K562 (cell line): ENCODE data around the gene ECSIT. TPM values are rescaled to one million over a fixed set of nuclear protein-coding genes. Genes with fewer than 3 reads are reported as not detected.

ENCODE experiments used
- ATAC-seq: fragments of 200-7000 bp; cut with Tn5 transposase; 3 replicates; pipeline ENCODE4 v1.9.1; 2020; ENCODE audit warnings: moderate library complexity
- BruUV-seq: library from RNA; stranded (reverse); fragments of 400-500 nt; replicated peaks from 2 replicates; lab custom pipeline; 2021; lab: Mats Ljungman, UMichigan
- CTCF ChIA-PET: fragments of 300-600 bp; formaldehyde crosslinking; extraction: SDS; loops from one replicate; lab custom pipeline; 2021; ENCODE audit warnings: low intra/inter-chr PET ratio; lab: Yijun Ruan, JAX
- POLR2A ChIA-PET: fragments of 300-600, 350-650 bp; sonication (Branson Sonifier 250); formaldehyde crosslinking; extraction: SDS; loops from one replicate; lab custom pipeline; 2021; ENCODE audit warnings: antibody characterized with exemption, inconsistent platforms; lab: Yijun Ruan, JAX
- DNase-seq, 4 experiments: peaks; one replicate each; pipeline versions ENCODE4 v3.0.0 to v3.0.0-alpha.2; 2011 to 2018; ENCODE audit warnings: low spot score in 3 of 4, mixed read lengths in 3 of 4; ENCODE audit errors: extremely low read depth in 1 of 4
- FAIRE-seq: peaks from 2 replicates; lab custom pipeline; 2011; peaks lifted over from hg19 to GRCh38; lab: Jason Lieb, UNC
- H2AFZ ChIP-seq: 2 replicates; pipeline ENCODE4 v1.6.0; 2011; ENCODE audit warnings: low read depth, low read length, control low read depth, inconsistent platforms
- H3K27ac ChIP-seq: fragments of 200-600 bp; 3 replicates; pipeline ENCODE4 v1.8.0; 2011; ENCODE audit warnings: low read depth, mild to moderate bottlenecking, control low read depth, inconsistent platforms, low read length, moderate library complexity, mixed read lengths; ENCODE audit errors: extremely low read depth
- H3K27me3 ChIP-seq, 2 experiments: fragments of 300-600 bp in 1 of 2; 2 replicates in 1 of 2; 3 replicates in 1 of 2; pipeline versions ENCODE4 v1.6.0 to v1.8.0; 2011; ENCODE audit warnings: inconsistent platforms in 2 of 2, low read length in 2 of 2, mild to moderate bottlenecking in 1 of 2, mixed read lengths in 1 of 2, moderate library complexity in 1 of 2; ENCODE audit not compliant: control insufficient read depth in 2 of 2, insufficient read depth in 2 of 2
- H3K36me3 ChIP-seq: fragments of 300-600 bp; 3 replicates; pipeline ENCODE4 v1.8.0; 2011; ENCODE audit warnings: mild to moderate bottlenecking, low read length, inconsistent platforms; ENCODE audit not compliant: control insufficient read depth, insufficient read depth
- H3K4me1 ChIP-seq, 2 experiments: fragments of 200-600 bp in 1 of 2; replicated peaks in 1 of 2; 2 replicates in 1 of 2; 3 replicates in 1 of 2; pipeline versions ENCODE4 v1.5.1 to v1.8.0; 2011; ENCODE audit warnings: inconsistent platforms in 2 of 2, low read length in 2 of 2, mild to moderate bottlenecking in 1 of 2, mixed read lengths in 1 of 2, moderate library complexity in 1 of 2; ENCODE audit not compliant: control insufficient read depth in 2 of 2, insufficient read depth in 2 of 2
- H3K4me2 ChIP-seq: 2 replicates; pipeline ENCODE4 v1.6.1; 2011; ENCODE audit warnings: low read length, control low read depth, inconsistent platforms, mixed read lengths; ENCODE audit not compliant: insufficient read depth
- H3K4me3 ChIP-seq: fragments of 200-600 bp; sonication (generic), shearing (Covaris generic); 2 replicates; pipeline ENCODE4 v1.5.1; 2016; ENCODE audit warnings: control low read depth, inconsistent platforms
- H3K79me2 ChIP-seq: fragments of 200-600 bp; 3 replicates; pipeline ENCODE4 v1.8.0; 2011; ENCODE audit warnings: low read length, inconsistent platforms; ENCODE audit not compliant: control insufficient read depth, insufficient read depth
- H3K9ac ChIP-seq, 2 experiments: 2 replicates each; pipeline versions ENCODE4 v1.6.0 to v1.6.1; 2011; ENCODE audit warnings: low read depth in 2 of 2, low read length in 2 of 2, control low read depth in 1 of 2, inconsistent platforms in 1 of 2, mild to moderate bottlenecking in 1 of 2, mixed read lengths in 1 of 2; ENCODE audit not compliant: insufficient read depth in 1 of 2
- H3K9me1 ChIP-seq: one replicate; pipeline ENCODE4 v1.6.0; 2011; ENCODE audit warnings: inconsistent platforms, mild to moderate bottlenecking, low read length, moderate library complexity; ENCODE audit not compliant: control insufficient read depth, insufficient read depth
- H3K9me3 ChIP-seq: replicated peaks from 2 replicates; pipeline ENCODE4 v1.5.1; 2011; ENCODE audit warnings: low read depth, low read length, inconsistent platforms; ENCODE audit not compliant: control insufficient read depth, insufficient read depth
- H4K20me1 ChIP-seq: replicated peaks from 2 replicates; pipeline ENCODE4 v1.6.1; 2011; ENCODE audit warnings: low read length, inconsistent platforms, mixed read lengths; ENCODE audit not compliant: control insufficient read depth, insufficient read depth
- CC2D1A ChIP-seq: fragments of 450-650 bp; IDR thresholded peaks from 2 replicates; pipeline ENCODE4 v1.6.1; 2017; ENCODE audit warnings: mild to moderate bottlenecking
- EGR1 ChIP-seq: fragments of 450-650 bp; conservative IDR thresholded peaks from 2 replicates; pipeline ENCODE4 v1.6.1; 2017; ENCODE audit warnings: mild to moderate bottlenecking
- LCOR ChIP-seq: sonication (generic); formaldehyde crosslinking; IDR thresholded peaks from 2 replicates; pipeline ENCODE4 v1.8.0; 2022; ENCODE audit warnings: mild to moderate bottlenecking, missing genetic modification reagents
- MAZ ChIP-seq, 2 experiments: fragments of 450-650 bp in 1 of 2; sonication (generic) in 1 of 2; formaldehyde crosslinking; IDR thresholded peaks in 1 of 2; conservative IDR thresholded peaks in 1 of 2; 2 replicates each; pipeline versions ENCODE4 v1.4.0 to v1.5.0; 2020; ENCODE audit warnings: mild to moderate bottlenecking in 1 of 2, missing genetic modification reagents in 1 of 2
- TFAP4 ChIP-seq: sonication (generic); formaldehyde crosslinking; IDR thresholded peaks from 2 replicates; pipeline ENCODE4 v1.8.0; 2022; ENCODE audit warnings: missing genetic modification reagents, mild to moderate bottlenecking, moderate library complexity, borderline replicate concordance
- WGBS: fragments of 100-300 bp; shearing (Covaris generic); methylation state at CpG from one replicate; pipeline ENCODE4 v1.1.6; 2016; ENCODE audit warnings: low coverage, mixed read lengths; ENCODE audit not compliant: insufficient coverage; ENCODE audit errors: missing lambda C conversion rate; 5-methylcytosine and 5-hydroxymethylcytosine counted together
- in situ Hi-C: fragments of 300-500 bp; cut with MboI; formaldehyde crosslinking; loops from 4 replicates; pipeline ENCODE4 v1.15.0; 2018; ENCODE audit warnings: inconsistent platforms, mixed read lengths
- intact Hi-C: fragments of 100-400 bp; cut with micrococcal nuclease; formaldehyde crosslinking; loops from 2 replicates; pipeline ENCODE4 v1.14.2; 2022
- polyA plus RNA-seq, 8 experiments: library from polyadenylated mRNA; depleted of rRNA in 4 of 8; stranded (reverse) in 5 of 8; unstranded in 3 of 8; fragments of >200 nt; fragmentation: Nextera tagmentation in 2 of 8; fragmentation: Illumina TruSeq in 1 of 8; extraction: Ambion mirVana in 2 of 8; extraction: Trizol in 1 of 8; gene quantifications; 2 replicates each; pipeline versions ENCODE4 v1.2.1 to v1.2.3, GENCODE V29; 2011 to 2014; ENCODE audit warnings: inconsistent platforms in 1 of 8, missing spikeins in 1 of 8
- total RNA-seq, 7 experiments: library from RNA; depleted of rRNA in 6 of 7; stranded (reverse); fragments of >200 nt in 6 of 7; fragmentation: Illumina TruSeq in 2 of 7; extraction: Trizol in 2 of 7; gene quantifications; 2 replicates each; pipeline versions ENCODE4 v1.2.1 to v1.2.3, GENCODE V29; 2011 to 2021; ENCODE audit warnings: low replicate concordance in 1 of 7

Gene ECSIT
- total and polyA plus RNA-seq, 9 of the 15 experiments (the other 6 are each of a cell fraction or from before 2014, with no cell fraction given) = 1.1 to 82.5 (median 43.9) TPM

DNA sequence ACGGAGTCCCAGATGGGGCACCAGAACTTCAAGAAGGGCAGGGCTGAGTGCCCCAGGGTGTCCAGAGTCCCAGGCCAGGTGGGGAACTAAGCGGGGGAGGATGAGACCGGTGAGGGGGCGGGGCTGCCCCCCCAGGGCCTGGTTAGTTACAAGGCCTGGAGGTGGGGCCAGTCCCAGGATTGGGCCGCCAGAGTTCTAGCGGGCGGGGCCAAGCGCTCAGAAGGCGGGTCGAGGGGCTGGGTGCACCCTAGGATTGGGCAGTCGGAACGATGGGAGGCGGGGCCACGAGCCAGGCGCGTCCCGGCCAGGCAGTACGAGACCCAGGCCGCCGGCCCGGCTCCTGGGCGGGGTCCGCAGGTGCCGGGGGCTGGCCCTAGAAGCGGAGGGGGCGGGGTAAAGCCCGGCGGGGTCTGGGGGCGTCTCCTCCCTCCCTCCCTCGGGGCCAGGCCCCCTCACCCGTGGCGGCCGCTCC lies 23.9 kb downstream of the ECSIT start (continued):
- TF ChIP-seq TFAP4 (peak; percentile 66; the same call in 1 of the 2 replicates), MAZ (CRISPR knock-in tag; conservative IDR thresholded peaks at IDR 0.05 in 1 of 2, IDR thresholded peaks at IDR 0.05 in 1 of 2) (peak; percentile 23 to 93; a peak in 3 of 4 replicates), EGR1 (peak; percentile 87)

- Histone ChIP-seq H3K4me1 (peaks cover 17 to 44% of the 10 kb centered on the region in 2 experiments), H2AFZ (peak overlapping the region; percentile 78), H3K27ac (peak overlapping the region; percentile 30; the same call in 2 of the 3 replicates), H4K20me1 (no peaks in the 10 kb centered on the region), H3K27me3 (no peaks in the 10 kb centered on the region), H3K9ac (peak overlapping the region; percentile 43 to 82; a peak in 3 of 4 replicates), H3K36me3 (peaks cover 14% of the 10 kb centered on the region; the same call in 1 of the 3 replicates), H3K9me3 (no peaks in the 10 kb centered on the region), H3K4me3 (peak overlapping the region; percentile 77), H3K9me1 (no peaks in the 10 kb centered on the region), H3K4me2 (peak overlapping the region; percentile 82), H3K79me2 (0 out of 3 replicates have a peak, but pooled peaks cover 3% of the 10 kb centered on the region)
- ChIA-PET POLR2A (interaction anchor here (0.8 to 2.1 kb wide), 2 partner anchors 12 to 317 kb away, joined by 3 to 7 read pairs; no protein-coding TSS in a partner anchor), CTCF (no interaction called here)
- TF ChIP-seq LCOR (CRISPR knock-in tag) (0 out of 2 replicates have a peak, but pooled peaks have one; percentile 47), MAZ (CRISPR knock-in tag; conservative IDR thresholded peaks at IDR 0.05 in 1 of 2, IDR thresholded peaks at IDR 0.05 in 1 of 2) (no peak), CC2D1A (0 out of 2 replicates have a peak, but pooled peaks have one; percentile 22)
- WGBS = 41% methylated on average over 7 of the region's 7 CpGs
- DNase-seq (no peak), ATAC-seq (no peak), FAIRE-seq (no peak)
- BruUV-seq = no TSS peak
- intact Hi-C loops = no loop called here
- in situ Hi-C loops = no loop called here
These were observed 24.4 kb downstream of the ECSIT start for GRCh38 chr19:11504502-11505031.
